WTC11 (cell line): ENCODE results near the gene CD200R1. TPM values are rescaled to one million over a fixed set of nuclear protein-coding genes. Genes with fewer than 3 reads are reported as not detected.

Source experiments
- ATAC-seq: fragments of 200-7000 bp; cut with Tn5 transposase; 2 replicates; pipeline ENCODE4 v1.10.0; 2021; ENCODE audit warnings: mild to moderate bottlenecking, moderate library complexity
- CTCF ChIA-PET: fragments of 300-600 bp; sonication (Branson Sonifier 250); formaldehyde crosslinking; loops from one replicate; lab custom pipeline; 2021; ENCODE audit warnings: antibody characterized with exemption; lab: Charles Lee
- POLR2A ChIA-PET: fragments of 350-600 bp; sonication (Branson Sonifier 250); formaldehyde crosslinking; loops from one replicate; lab custom pipeline; 2021; ENCODE audit warnings: antibody characterized with exemption; lab: Charles Lee
- DNase-seq: peaks from one replicate; pipeline ENCODE4 v3.0.0; 2021; ENCODE audit warnings: low spot score
- H3K27ac Mint-ChIP-seq: 2 replicates; pipeline ENCODE4 v1.8.0; 2021; ENCODE audit warnings: mixed read lengths
- H3K27me3 Mint-ChIP-seq: 2 replicates; pipeline ENCODE4 v1.8.0; 2021; ENCODE audit warnings: low read depth, mild to moderate bottlenecking, moderate library complexity, mixed read lengths
- H3K36me3 Mint-ChIP-seq: 2 replicates; pipeline ENCODE4 v1.8.0; 2021; ENCODE audit warnings: mixed read lengths
- H3K4me1 Mint-ChIP-seq: 2 replicates; pipeline ENCODE4 v1.8.0; 2022; ENCODE audit warnings: mixed read lengths
- H3K4me3 Mint-ChIP-seq: 2 replicates; pipeline ENCODE4 v1.8.0; 2021; ENCODE audit warnings: mild to moderate bottlenecking, moderate library complexity, mixed read lengths
- H3K9me3 Mint-ChIP-seq: 2 replicates; pipeline ENCODE4 v1.8.0; 2021; ENCODE audit warnings: mixed read lengths
- CREB1 ChIP-seq: sonication (generic); formaldehyde crosslinking; IDR thresholded peaks from 2 replicates; pipeline ENCODE4 v1.8.0; 2023; ENCODE audit warnings: mild to moderate bottlenecking, missing genetic modification reagents
- ESRRA ChIP-seq: sonication (generic); formaldehyde crosslinking; IDR thresholded peaks from 2 replicates; pipeline ENCODE4 v1.8.1; 2022; ENCODE audit warnings: mild to moderate bottlenecking, missing genetic modification reagents, borderline replicate concordance
- GRHL2 ChIP-seq: fragments of 250-450 bp; sonication (Bioruptor Pico); IDR thresholded peaks from 2 replicates; pipeline ENCODE4 v1.8.0; 2022; ENCODE audit warnings: mild to moderate bottlenecking, moderate library complexity; ENCODE audit not compliant: insufficient replicate concordance, severe bottlenecking
- GTF2I ChIP-seq: fragments of 250-450 bp; sonication (Bioruptor Pico); conservative IDR thresholded peaks from 2 replicates; pipeline ENCODE4 v1.4.0; 2021; ENCODE audit warnings: mild to moderate bottlenecking
- NFYB ChIP-seq: sonication (generic); formaldehyde crosslinking; conservative IDR thresholded peaks from 2 replicates; pipeline ENCODE4 v1.8.0; 2022; ENCODE audit warnings: low read depth, missing genetic modification reagents
- ZNF263 ChIP-seq: sonication (generic); formaldehyde crosslinking; IDR thresholded peaks from 2 replicates; pipeline ENCODE4 v1.8.1; 2022; ENCODE audit warnings: low read depth, mild to moderate bottlenecking, moderate library complexity, missing genetic modification reagents
- total RNA-seq: library from RNA; stranded (reverse); gene quantifications from 3 replicates; pipeline ENCODE4 v1.2.3, GENCODE V29; 2021
- TF ChIP-seq, protein P1 (sequence below): fragments of 200-600 bp; IDR thresholded peaks from 2 replicates; pipeline ENCODE4 v1.8.0; 2022; ENCODE audit warnings: antibody characterized with exemption
- TF ChIP-seq, protein P2 (sequence below): sonication (generic); formaldehyde crosslinking; IDR thresholded peaks from 2 replicates; pipeline ENCODE4 v1.8.1; 2022; ENCODE audit warnings: low read depth, mild to moderate bottlenecking, moderate library complexity, missing genetic modification reagents, borderline replicate concordance
- TF ChIP-seq, protein P3 (sequence below): sonication (generic); formaldehyde crosslinking; IDR thresholded peaks from 2 replicates; pipeline ENCODE4 v1.8.1; 2023; ENCODE audit warnings: mild to moderate bottlenecking, moderate library complexity, missing genetic modification reagents
- TF ChIP-seq, protein P4 (sequence below): fragments of 250-450 bp; sonication (Bioruptor Pico); conservative IDR thresholded peaks from 2 replicates; pipeline ENCODE4 v1.9.0; 2021; ENCODE audit warnings: mild to moderate bottlenecking
- TF ChIP-seq, protein P5 (sequence below): sonication (generic); formaldehyde crosslinking; IDR thresholded peaks from 2 replicates; pipeline ENCODE4 v1.8.0; 2023; ENCODE audit warnings: missing genetic modification reagents, mild to moderate bottlenecking, borderline replicate concordance
- TF ChIP-seq, protein P6 (sequence below): fragments of 250-450 bp; sonication (Bioruptor Pico); IDR thresholded peaks from 2 replicates; pipeline ENCODE4 v1.8.0; 2021; ENCODE audit warnings: mild to moderate bottlenecking

The CD200R1 gene
- total RNA-seq, 1 experiment from 2014 or later: not detected

- no peak for TF ChIP-seq GTF2I (CRISPR knock-in tag)
- no peak for TF ChIP-seq CREB1
- TF ChIP-seq, protein P1, sequence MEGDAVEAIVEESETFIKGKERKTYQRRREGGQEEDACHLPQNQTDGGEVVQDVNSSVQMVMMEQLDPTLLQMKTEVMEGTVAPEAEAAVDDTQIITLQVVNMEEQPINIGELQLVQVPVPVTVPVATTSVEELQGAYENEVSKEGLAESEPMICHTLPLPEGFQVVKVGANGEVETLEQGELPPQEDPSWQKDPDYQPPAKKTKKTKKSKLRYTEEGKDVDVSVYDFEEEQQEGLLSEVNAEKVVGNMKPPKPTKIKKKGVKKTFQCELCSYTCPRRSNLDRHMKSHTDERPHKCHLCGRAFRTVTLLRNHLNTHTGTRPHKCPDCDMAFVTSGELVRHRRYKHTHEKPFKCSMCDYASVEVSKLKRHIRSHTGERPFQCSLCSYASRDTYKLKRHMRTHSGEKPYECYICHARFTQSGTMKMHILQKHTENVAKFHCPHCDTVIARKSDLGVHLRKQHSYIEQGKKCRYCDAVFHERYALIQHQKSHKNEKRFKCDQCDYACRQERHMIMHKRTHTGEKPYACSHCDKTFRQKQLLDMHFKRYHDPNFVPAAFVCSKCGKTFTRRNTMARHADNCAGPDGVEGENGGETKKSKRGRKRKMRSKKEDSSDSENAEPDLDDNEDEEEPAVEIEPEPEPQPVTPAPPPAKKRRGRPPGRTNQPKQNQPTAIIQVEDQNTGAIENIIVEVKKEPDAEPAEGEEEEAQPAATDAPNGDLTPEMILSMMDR: no peak
Observed at GRCh38 chr3:112966633-112967032, 8.3 kb downstream of the CD200R1 start (continued).

GRCh38 chr3:112965656-112966055, 9.2 kb downstream of the CD200R1 start:
- Mint-ChIP-seq H3K27me3 (peaks cover 5% of the 10 kb centered on the region; the same call in 1 of the 2 replicates), H3K4me3 (no peak overlapping the region), H3K27ac (no peak overlapping the region), H3K36me3 (peaks cover 25% of the 10 kb centered on the region), H3K9me3 (peaks cover 35% of the 10 kb centered on the region), H3K4me1 (no peaks in the 10 kb centered on the region)
- ChIA-PET CTCF (interaction anchor here (1.9 kb wide), 1 partner anchor 13 kb away, joined by 8 read pairs; no protein-coding TSS in a partner anchor), POLR2A (no interaction called here)
- ATAC-seq (no peak), DNase-seq (no peak)
- no peak for TF ChIP-seq ESRRA (CRISPR knock-in tag)
- no peak for TF ChIP-seq GRHL2 (CRISPR knock-in tag)
- no peak for TF ChIP-seq NFYB (CRISPR knock-in tag)
- TF ChIP-seq, protein P2, sequence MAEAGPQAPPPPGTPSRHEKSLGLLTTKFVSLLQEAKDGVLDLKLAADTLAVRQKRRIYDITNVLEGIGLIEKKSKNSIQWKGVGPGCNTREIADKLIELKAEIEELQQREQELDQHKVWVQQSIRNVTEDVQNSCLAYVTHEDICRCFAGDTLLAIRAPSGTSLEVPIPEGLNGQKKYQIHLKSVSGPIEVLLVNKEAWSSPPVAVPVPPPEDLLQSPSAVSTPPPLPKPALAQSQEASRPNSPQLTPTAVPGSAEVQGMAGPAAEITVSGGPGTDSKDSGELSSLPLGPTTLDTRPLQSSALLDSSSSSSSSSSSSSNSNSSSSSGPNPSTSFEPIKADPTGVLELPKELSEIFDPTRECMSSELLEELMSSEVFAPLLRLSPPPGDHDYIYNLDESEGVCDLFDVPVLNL (CRISPR knock-in tag): no peak
- TF ChIP-seq, protein P3, sequence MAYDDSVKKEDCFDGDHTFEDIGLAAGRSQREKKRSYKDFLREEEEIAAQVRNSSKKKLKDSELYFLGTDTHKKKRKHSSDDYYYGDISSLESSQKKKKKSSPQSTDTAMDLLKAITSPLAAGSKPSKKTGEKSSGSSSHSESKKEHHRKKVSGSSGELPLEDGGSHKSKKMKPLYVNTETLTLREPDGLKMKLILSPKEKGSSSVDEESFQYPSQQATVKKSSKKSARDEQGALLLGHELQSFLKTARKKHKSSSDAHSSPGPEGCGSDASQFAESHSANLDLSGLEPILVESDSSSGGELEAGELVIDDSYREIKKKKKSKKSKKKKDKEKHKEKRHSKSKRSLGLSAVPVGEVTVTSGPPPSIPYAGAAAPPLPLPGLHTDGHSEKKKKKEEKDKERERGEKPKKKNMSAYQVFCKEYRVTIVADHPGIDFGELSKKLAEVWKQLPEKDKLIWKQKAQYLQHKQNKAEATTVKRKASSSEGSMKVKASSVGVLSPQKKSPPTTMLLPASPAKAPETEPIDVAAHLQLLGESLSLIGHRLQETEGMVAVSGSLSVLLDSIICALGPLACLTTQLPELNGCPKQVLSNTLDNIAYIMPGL (CRISPR knock-in tag): no peak
- no peak for TF ChIP-seq ZNF263 (CRISPR knock-in tag)
- TF ChIP-seq, protein P4, sequence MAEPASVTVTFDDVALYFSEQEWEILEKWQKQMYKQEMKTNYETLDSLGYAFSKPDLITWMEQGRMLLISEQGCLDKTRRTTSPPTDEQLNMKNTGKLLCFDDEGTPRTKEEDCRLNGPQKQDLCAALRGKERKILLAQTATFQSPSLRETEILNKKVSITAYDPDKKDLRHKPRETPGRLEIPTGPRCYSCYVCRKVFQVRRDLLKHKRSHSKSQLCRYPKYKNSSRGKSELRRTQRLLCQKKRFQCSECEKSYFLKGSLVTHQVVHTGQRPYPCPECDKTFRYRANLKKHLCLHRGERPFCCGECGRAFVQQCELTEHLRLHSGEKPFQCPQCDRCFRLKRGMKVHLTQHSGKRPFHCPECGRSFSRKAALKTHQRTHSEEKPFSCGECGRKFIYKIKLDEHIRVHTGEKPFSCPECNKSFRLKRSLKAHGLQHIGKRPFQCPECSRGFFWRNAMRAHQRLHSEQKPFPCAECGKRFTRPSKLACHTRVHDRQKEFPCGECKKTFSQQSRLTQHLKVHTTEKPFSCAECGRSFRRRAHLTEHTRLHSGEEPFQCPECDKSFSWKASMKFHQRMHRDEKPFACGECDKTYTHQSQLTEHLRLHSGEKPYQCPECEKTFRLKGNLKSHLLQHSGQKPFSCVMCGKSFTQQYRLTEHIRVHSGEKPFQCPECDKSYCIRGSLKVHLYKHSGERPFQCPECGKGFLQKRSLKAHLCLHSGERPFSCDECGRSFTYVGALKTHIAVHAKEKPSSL: no peak
- TF ChIP-seq, protein P5, sequence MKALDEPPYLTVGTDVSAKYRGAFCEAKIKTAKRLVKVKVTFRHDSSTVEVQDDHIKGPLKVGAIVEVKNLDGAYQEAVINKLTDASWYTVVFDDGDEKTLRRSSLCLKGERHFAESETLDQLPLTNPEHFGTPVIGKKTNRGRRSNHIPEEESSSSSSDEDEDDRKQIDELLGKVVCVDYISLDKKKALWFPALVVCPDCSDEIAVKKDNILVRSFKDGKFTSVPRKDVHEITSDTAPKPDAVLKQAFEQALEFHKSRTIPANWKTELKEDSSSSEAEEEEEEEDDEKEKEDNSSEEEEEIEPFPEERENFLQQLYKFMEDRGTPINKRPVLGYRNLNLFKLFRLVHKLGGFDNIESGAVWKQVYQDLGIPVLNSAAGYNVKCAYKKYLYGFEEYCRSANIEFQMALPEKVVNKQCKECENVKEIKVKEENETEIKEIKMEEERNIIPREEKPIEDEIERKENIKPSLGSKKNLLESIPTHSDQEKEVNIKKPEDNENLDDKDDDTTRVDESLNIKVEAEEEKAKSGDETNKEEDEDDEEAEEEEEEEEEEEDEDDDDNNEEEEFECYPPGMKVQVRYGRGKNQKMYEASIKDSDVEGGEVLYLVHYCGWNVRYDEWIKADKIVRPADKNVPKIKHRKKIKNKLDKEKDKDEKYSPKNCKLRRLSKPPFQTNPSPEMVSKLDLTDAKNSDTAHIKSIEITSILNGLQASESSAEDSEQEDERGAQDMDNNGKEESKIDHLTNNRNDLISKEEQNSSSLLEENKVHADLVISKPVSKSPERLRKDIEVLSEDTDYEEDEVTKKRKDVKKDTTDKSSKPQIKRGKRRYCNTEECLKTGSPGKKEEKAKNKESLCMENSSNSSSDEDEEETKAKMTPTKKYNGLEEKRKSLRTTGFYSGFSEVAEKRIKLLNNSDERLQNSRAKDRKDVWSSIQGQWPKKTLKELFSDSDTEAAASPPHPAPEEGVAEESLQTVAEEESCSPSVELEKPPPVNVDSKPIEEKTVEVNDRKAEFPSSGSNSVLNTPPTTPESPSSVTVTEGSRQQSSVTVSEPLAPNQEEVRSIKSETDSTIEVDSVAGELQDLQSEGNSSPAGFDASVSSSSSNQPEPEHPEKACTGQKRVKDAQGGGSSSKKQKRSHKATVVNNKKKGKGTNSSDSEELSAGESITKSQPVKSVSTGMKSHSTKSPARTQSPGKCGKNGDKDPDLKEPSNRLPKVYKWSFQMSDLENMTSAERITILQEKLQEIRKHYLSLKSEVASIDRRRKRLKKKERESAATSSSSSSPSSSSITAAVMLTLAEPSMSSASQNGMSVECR (CRISPR knock-in tag): no peak
- TF ChIP-seq, protein P6, sequence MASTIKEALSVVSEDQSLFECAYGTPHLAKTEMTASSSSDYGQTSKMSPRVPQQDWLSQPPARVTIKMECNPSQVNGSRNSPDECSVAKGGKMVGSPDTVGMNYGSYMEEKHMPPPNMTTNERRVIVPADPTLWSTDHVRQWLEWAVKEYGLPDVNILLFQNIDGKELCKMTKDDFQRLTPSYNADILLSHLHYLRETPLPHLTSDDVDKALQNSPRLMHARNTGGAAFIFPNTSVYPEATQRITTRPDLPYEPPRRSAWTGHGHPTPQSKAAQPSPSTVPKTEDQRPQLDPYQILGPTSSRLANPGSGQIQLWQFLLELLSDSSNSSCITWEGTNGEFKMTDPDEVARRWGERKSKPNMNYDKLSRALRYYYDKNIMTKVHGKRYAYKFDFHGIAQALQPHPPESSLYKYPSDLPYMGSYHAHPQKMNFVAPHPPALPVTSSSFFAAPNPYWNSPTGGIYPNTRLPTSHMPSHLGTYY (CRISPR knock-in tag): no peak
